GM12878 (cell line): ENCODE measurements around the gene FGR. TPM values are rescaled to one million over a fixed set of nuclear protein-coding genes. Genes with fewer than 3 reads are reported as not detected.

Experiments
- ATAC-seq: fragments of 200-7000 bp; cut with Tn5 transposase; 3 replicates; pipeline ENCODE4 v1.9.1; 2020; ENCODE audit warnings: mild to moderate bottlenecking, moderate library complexity
- BruUV-seq: library from RNA; stranded (reverse); fragments of 400-500 nt; replicated peaks from 2 replicates; lab custom pipeline; 2021; lab: Mats Ljungman, UMichigan
- CTCF ChIA-PET: fragments of 300-600 bp; sonication (Branson Sonifier 250); formaldehyde crosslinking; extraction: SDS; loops from one replicate; lab custom pipeline; 2021; ENCODE audit warnings: inconsistent platforms; lab: Yijun Ruan, JAX
- POLR2A ChIA-PET: fragments of 350-600 bp; formaldehyde crosslinking; extraction: SDS; loops from one replicate; lab custom pipeline; 2021; ENCODE audit warnings: inconsistent platforms; lab: Charles Lee
- RAD21 ChIA-PET: fragments of 300-600 bp; sonication (Branson Sonifier 250); formaldehyde crosslinking; loops from one replicate; lab custom pipeline; 2023; ENCODE audit warnings: antibody characterized with exemption; ENCODE audit not compliant: unreplicated experiment; lab: Charles Lee
- SMC1A ChIA-PET: fragments of 300-600 bp; sonication (Branson Sonifier 250); formaldehyde crosslinking; loops from one replicate; lab custom pipeline; 2023; ENCODE audit not compliant: unreplicated experiment, uncharacterized antibody; lab: Charles Lee
- DNase-seq: peaks from one replicate; pipeline ENCODE4 v3.0.0-alpha.2; 2011; ENCODE audit warnings: low read depth, low spot score
- FAIRE-seq: peaks from 3 replicates; lab custom pipeline; 2011; peaks lifted over from hg19 to GRCh38; lab: Jason Lieb, UNC
- H2AFZ ChIP-seq: 2 replicates; pipeline ENCODE4 v1.6.0; 2011; ENCODE audit warnings: low read depth, low read length, control low read depth; ENCODE audit not compliant: control insufficient read depth
- H3K27ac ChIP-seq: 2 replicates; pipeline ENCODE4 v1.5.1; 2011; ENCODE audit warnings: control low read depth; ENCODE audit not compliant: control insufficient read depth, insufficient read depth
- H3K27me3 ChIP-seq, 2 experiments: replicated peaks in 1 of 2; 2 replicates each; pipeline versions ENCODE4 v1.6.0 to v1.6.1; 2011; ENCODE audit warnings: low read length in 1 of 2; ENCODE audit not compliant: control insufficient read depth in 2 of 2, insufficient read depth in 2 of 2
- H3K36me3 ChIP-seq, 2 experiments: 2 replicates each; pipeline ENCODE4 v1.5.1; 2011; ENCODE audit warnings: low read length in 1 of 2; ENCODE audit not compliant: control insufficient read depth in 2 of 2, insufficient read depth in 2 of 2
- H3K4me1 ChIP-seq: 2 replicates; pipeline ENCODE4 v1.6.1; 2011; ENCODE audit warnings: mild to moderate bottlenecking, low read length, moderate library complexity, mixed read lengths; ENCODE audit not compliant: control insufficient read depth, insufficient read depth
- H3K4me2 ChIP-seq: 2 replicates; pipeline ENCODE4 v1.6.0; 2011; ENCODE audit warnings: control low read depth; ENCODE audit not compliant: control insufficient read depth, insufficient read depth
- H3K4me3 ChIP-seq: fragments of 200-600 bp; sonication (generic); 2 replicates; pipeline ENCODE4 v1.5.1; 2016
- H3K79me2 ChIP-seq: 2 replicates; pipeline ENCODE4 v1.6.0; 2011; ENCODE audit warnings: low read length; ENCODE audit not compliant: control insufficient read depth, insufficient read depth
- H3K9ac ChIP-seq: 2 replicates; pipeline ENCODE4 v1.8.0; 2011; ENCODE audit warnings: low read length, control low read depth, mixed read lengths; ENCODE audit not compliant: control insufficient read depth, insufficient read depth
- H3K9me3 ChIP-seq: replicated peaks from 3 replicates; pipeline ENCODE4 v1.5.1; 2011; ENCODE audit warnings: mild to moderate bottlenecking, low read length; ENCODE audit not compliant: control insufficient read depth, insufficient read depth
- H4K20me1 ChIP-seq: 2 replicates; pipeline ENCODE4 v1.6.0; 2011; ENCODE audit not compliant: control insufficient read depth, insufficient read depth
- HDAC6 ChIP-seq: fragments of 200-600 bp; sonication (generic); IDR thresholded peaks from one replicate; pipeline ENCODE4 v1.8.0; 2017; ENCODE audit warnings: antibody characterized with exemption; ENCODE audit not compliant: unreplicated experiment
- TCF3 ChIP-seq: IDR thresholded peaks from 2 replicates; pipeline ENCODE4 v1.6.1; 2012; ENCODE audit warnings: low read depth, mild to moderate bottlenecking, low read length, borderline replicate concordance; ENCODE audit not compliant: insufficient read depth
- WGBS: methylation state at CpG from one replicate; pipeline ENCODE4 v1.1.6; 2016; ENCODE audit warnings: low lambda C conversion rate; ENCODE audit not compliant: insufficient replicate concordance, insufficient coverage; ENCODE audit errors: missing lambda C conversion rate; 5-methylcytosine and 5-hydroxymethylcytosine counted together
- in situ Hi-C: fragments of 300-500 bp; cut with MboI; formaldehyde crosslinking; loops from 9 replicates; pipeline ENCODE4 v1.14.3; 2018; ENCODE audit warnings: mixed read lengths
- intact Hi-C: fragments of 100-400 bp; cut with micrococcal nuclease; formaldehyde crosslinking; loops from one replicate; pipeline ENCODE4 v1.14.2; 2022; ENCODE audit not compliant: unreplicated experiment
- polyA plus RNA-seq, 11 experiments: library from polyadenylated mRNA; depleted of rRNA in 4 of 11; unstranded in 6 of 11; stranded (reverse) in 5 of 11; fragments of >200 nt; fragmentation: Nextera tagmentation in 4 of 11; fragmentation: Illumina TruSeq in 1 of 11; extraction: Ambion mirVana in 4 of 11; extraction: Trizol in 1 of 11; gene quantifications; 1 replicate in 1 of 11; 2 replicates in 10 of 11; pipeline versions ENCODE4 v1.2.1 to v1.2.3, GENCODE V29; 2011 to 2016; ENCODE audit warnings: inconsistent platforms in 2 of 11, missing spikeins in 2 of 11, low read depth in 1 of 11
- total RNA-seq, 4 experiments: library from RNA; depleted of rRNA in 3 of 4; stranded (reverse); fragments of >200 nt in 3 of 4; fragmentation: Illumina TruSeq in 1 of 4; extraction: Trizol in 1 of 4; gene quantifications; 2 replicates each; pipeline versions ENCODE4 v1.2.1 to v1.2.3, GENCODE V29; 2013 to 2021
- TF ChIP-seq, protein P1 (sequence below): fragments of 450-650 bp; formaldehyde crosslinking; IDR thresholded peaks from 2 replicates; pipeline ENCODE4 v1.4.0; 2022; ENCODE audit warnings: mild to moderate bottlenecking, moderate library complexity
- TF ChIP-seq, protein P2 (sequence below): fragments of 450-650 bp; IDR thresholded peaks from 2 replicates; pipeline ENCODE4 v1.6.1; 2016; ENCODE audit warnings: mild to moderate bottlenecking

The FGR gene
- total and polyA plus RNA-seq, 10 of the 15 experiments (the other 5 are each of a cell fraction or from before 2014, with no cell fraction given) = 10.9 to 193 (median 74.7) TPM

DNA sequence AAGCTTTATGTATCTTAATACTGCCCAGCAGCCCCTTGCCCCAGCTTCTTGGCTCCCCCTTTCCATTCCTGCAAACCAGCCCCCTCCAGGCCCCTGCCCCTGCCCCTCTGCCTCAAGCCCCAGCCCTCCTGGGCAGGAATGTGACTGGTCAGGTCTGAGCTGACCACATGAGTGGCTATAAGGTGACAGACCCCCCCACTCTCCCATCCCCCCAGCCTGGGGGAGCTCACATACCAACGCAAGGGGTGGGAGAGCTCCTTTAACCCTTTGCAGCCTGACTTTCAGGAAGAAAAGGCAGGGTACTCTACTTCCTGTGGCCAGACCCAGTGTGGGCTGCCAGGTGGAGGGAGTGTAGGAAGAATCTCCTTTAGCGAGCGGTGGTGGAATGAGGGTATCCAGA lies 64.2 kb downstream of the FGR start:
- Histone ChIP-seq H3K27me3 (no peaks in the 10 kb centered on the region), H2AFZ (no peak overlapping the region), H3K4me3 (no peak overlapping the region), H3K27ac (no peak overlapping the region), H3K9ac (no peak overlapping the region), H4K20me1 (no peaks in the 10 kb centered on the region; the same call in 1 of the 2 replicates), H3K36me3 (no peaks in the 10 kb centered on the region), H3K4me2 (no peak overlapping the region), H3K9me3 (no peaks in the 10 kb centered on the region), H3K79me2 (no peaks in the 10 kb centered on the region; the same call in none of the 2 replicates), H3K4me1 (peaks cover 7% of the 10 kb centered on the region; the same call in 1 of the 2 replicates)
- ChIA-PET POLR2A (interaction anchor here (1.0 kb wide), 1 partner anchor 10 kb away, joined by 4 read pairs; no protein-coding TSS in a partner anchor), SMC1A (interaction anchor here (1.3 to 2.1 kb wide), 3 partner anchors 14 to 36 kb away, joined by 3 to 7 read pairs (median 6); no protein-coding TSS in a partner anchor), RAD21 (interaction anchor here (1.6 to 2.7 kb wide), 2 partner anchors 25 to 155 kb away, joined by 5 to 6 read pairs; no protein-coding TSS in a partner anchor), CTCF (interaction anchor here (0.8 to 5.8 kb wide), 6 partner anchors 13 to 314 kb away, joined by 3 to 71 read pairs (median 20); partner anchors contain the start of gene AHDC1)
- ATAC-seq = no peak
- in situ Hi-C loops (no loop called here), intact Hi-C loops (no loop called here)
- no peak for DNase-seq
- TF ChIP-seq TCF3 = no peak
- 71% methylated on average over 3 of the region's 3 CpGs for WGBS
- FAIRE-seq = no peak
- BruUV-seq = no TSS peak

DNA sequence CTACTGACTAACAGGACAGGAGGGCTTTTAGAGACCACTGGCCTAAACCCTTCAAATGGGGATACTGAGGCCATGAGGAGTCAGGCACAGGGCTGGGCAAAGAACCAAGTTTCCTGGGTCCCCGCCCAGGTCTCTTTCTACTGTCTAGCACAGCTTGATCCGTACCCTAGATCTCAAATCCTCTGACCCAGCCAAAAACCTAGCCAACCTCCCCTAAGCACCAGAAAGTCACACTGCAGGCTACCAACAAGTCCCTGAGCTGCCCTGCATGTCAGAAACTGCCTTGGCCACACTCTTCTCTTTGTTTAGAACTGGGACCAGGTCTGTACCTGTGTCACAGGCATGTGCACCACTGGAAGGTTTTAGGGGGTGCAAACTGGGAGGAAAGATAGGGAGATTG lies 64.6 kb downstream of the FGR start:
- Histone ChIP-seq H3K4me1 (peaks cover 7% of the 10 kb centered on the region; the same call in 1 of the 2 replicates), H3K27ac (no peak overlapping the region), H4K20me1 (no peaks in the 10 kb centered on the region; the same call in 1 of the 2 replicates), H3K27me3 (no peaks in the 10 kb centered on the region), H3K36me3 (no peaks in the 10 kb centered on the region; a peak in 1 of 4 replicates), H3K9ac (no peak overlapping the region), H3K79me2 (no peaks in the 10 kb centered on the region; the same call in none of the 2 replicates), H3K4me3 (no peak overlapping the region), H3K9me3 (no peaks in the 10 kb centered on the region), H2AFZ (no peak overlapping the region), H3K4me2 (no peak overlapping the region)
- WGBS = 54% methylated on average over 2 of the region's 2 CpGs
- no TSS peak for BruUV-seq
- RAD21 ChIA-PET = interaction anchor here (1.6 to 3.0 kb wide), 3 partner anchors 26 to 154 kb away, joined by 5 to 16 read pairs (median 6); no protein-coding TSS in a partner anchor
- DNase-seq (no peak), FAIRE-seq (no peak), ATAC-seq (no peak)
- CTCF ChIA-PET = interaction anchor here (1.5 to 5.8 kb wide), 5 partner anchors 13 to 93 kb away, joined by 3 to 71 read pairs (median 26); partner anchors contain the start of gene AHDC1
- SMC1A ChIA-PET = interaction anchor here (1.2 to 2.1 kb wide), 3 partner anchors 14 to 154 kb away, joined by 3 to 7 read pairs (median 6); no protein-coding TSS in a partner anchor
- POLR2A ChIA-PET = no interaction called here
- TF ChIP-seq, protein P1, sequence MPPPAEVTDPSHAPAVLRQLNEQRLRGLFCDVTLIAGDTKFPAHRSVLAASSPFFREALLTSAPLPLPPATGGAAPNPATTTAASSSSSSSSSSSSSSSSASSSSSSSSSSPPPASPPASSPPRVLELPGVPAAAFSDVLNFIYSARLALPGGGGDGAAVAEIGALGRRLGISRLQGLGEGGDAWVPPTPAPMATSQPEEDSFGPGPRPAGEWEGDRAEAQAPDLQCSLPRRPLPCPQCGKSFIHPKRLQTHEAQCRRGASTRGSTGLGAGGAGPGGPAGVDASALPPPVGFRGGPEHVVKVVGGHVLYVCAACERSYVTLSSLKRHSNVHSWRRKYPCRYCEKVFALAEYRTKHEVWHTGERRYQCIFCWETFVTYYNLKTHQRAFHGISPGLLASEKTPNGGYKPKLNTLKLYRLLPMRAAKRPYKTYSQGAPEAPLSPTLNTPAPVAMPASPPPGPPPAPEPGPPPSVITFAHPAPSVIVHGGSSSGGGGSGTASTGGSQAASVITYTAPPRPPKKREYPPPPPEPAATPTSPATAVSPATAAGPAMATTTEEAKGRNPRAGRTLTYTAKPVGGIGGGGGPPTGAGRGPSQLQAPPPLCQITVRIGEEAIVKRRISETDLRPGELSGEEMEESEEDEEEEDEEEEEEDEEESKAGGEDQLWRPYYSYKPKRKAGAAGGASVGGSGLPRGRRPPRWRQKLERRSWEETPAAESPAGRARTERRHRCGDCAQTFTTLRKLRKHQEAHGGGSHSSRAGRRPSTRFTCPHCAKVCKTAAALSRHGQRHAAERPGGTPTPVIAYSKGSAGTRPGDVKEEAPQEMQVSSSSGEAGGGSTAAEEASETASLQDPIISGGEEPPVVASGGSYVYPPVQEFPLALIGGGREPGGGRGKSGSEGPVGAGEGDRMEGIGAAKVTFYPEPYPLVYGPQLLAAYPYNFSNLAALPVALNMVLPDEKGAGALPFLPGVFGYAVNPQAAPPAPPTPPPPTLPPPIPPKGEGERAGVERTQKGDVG (CRISPR knock-in tag) = no peak
- TF ChIP-seq HDAC6 = no peak
- TF ChIP-seq, protein P2, sequence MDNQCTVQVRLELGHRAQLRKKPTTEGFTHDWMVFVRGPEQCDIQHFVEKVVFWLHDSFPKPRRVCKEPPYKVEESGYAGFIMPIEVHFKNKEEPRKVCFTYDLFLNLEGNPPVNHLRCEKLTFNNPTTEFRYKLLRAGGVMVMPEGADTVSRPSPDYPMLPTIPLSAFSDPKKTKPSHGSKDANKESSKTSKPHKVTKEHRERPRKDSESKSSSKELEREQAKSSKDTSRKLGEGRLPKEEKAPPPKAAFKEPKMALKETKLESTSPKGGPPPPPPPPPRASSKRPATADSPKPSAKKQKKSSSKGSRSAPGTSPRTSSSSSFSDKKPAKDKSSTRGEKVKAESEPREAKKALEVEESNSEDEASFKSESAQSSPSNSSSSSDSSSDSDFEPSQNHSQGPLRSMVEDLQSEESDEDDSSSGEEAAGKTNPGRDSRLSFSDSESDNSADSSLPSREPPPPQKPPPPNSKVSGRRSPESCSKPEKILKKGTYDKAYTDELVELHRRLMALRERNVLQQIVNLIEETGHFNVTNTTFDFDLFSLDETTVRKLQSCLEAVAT = no peak
- in situ Hi-C loops = no loop called here
- intact Hi-C loops = no loop called here
